GM21528 (cell line): Measurements from ENCODE around the gene BLOC1S5.
"Not testable (repeated sequence)": the region's sequence is repeated elsewhere in the genome, so short reads cannot be mapped to it uniquely, and the experiment has no call there.

ENCODE experiments used
- ATAC-seq: cut with Tn5 transposase; IDR thresholded peaks from one replicate; pipeline ENCODE4 v1.9.1; 2021; ENCODE audit warnings: mild to moderate bottlenecking, moderate library complexity; ENCODE audit not compliant: unreplicated experiment, low FRiP score

The BLOC1S5 gene

DNA sequence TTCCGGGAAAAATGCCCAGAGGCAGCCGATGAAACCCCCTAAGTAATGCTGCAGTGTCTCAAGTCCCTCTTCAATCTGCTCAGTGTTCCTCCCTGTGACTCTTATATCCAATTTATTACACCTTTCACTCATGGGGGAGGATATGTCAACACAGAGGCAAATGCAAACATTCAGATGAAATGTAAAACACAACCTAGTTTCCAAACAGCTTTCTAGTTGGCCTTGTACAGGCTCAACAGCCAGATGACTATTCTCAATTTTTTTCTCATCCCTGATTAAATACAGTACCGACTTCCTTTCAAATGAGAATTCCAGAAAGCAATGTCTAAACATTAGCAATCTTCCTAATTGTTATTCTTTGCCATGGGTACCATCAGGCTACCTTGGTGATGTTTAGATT, 65.0 kb downstream of the BLOC1S5 start:
- no peak for ATAC-seq

DNA sequence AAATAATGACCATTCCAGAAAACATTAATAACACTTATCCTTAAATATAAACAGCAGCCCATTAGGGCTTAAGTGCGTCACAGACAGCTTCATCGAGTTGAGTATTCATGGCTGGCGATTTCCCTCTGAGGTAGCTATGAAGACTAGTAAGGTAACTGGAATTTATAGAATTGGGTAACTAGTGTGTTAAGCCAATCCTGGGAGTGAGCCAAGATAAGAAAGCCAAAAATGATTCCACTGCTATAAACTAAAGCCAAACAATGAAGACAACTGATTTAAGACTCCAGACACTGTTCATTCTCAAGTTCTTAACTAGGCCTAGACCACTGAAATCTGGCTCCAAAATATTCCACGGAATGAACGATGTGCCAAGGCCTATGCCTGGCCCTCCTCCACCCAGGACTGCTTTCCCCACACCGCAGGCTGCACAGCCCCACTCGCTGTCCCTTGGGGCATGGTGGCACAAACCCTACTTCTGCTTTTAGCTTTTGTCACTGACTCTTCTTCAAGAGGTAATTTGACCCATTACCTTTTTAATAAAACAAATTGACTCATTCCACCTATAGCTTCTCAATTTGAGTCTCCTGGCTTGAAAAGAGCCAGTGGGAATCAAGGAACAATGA, 66.0 kb downstream of the BLOC1S5 start:
- ATAC-seq: no peak

DNA sequence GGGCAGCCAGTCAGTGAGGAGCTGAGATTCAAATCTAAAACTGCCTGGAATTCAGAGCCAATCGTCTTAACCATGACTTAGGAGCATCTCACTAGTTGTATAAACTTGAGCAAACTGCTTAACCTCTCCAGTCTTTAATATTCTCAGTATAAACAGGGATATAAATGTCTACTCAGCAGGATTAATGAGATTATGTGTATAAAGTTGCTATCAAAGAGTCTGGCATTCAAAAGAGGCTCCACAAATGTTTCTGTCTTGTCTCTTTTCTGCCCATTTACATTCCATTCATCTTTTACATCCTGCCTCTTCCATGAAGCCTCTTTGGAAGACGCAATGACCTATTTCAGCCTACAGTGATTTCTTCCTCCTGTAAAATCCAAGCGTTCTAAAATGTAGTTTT, 66.9 kb downstream of the BLOC1S5 start:
- ATAC-seq: no peak

DNA sequence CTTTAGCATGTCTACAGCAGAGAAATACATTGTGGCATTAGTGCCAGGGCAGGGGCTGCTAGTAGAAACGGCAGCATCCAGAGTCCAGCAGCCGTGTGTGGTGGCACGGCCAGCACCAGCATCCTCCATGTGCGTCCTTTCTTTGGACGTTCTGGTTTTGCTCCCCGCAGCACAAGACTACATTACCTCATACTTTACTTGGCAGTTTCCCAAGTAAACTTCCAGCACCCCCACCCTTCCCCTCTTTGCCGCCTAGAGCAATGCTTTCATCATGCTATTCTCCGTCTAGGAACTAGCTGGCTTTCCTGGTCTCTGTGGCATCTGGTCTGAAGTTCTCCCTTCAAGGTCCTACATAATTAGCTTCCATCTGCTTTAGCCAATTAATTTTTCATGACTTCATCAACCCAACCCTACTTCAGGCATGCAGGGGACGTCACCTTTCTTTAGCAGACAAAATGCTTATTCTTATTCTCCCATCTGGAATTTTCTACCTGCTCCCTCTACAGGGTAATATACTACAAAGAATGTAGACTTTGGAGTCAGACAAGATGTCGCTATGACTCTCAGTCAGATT, 67.6 kb downstream of the BLOC1S5 start:
- no peak for ATAC-seq

DNA sequence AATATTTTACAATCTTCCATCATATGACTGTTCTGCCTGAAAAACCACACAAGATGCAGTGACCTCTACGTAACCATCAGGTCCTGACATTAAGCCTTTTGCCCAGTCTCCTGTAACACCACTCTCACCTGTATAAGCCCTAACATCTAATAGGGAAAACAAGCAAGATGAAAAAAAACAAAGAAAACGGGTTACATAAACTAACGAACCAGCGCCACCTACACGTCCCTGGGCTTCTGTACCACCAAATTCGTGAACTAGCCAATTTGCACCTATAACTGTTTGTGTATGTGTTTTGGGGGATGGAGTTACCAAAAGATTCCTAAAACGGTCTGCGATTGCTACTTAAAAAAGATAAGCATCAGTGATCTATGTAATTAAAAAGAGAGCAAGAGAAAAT, 70.2 kb downstream of the BLOC1S5 start:
- ATAC-seq: no peak

DNA sequence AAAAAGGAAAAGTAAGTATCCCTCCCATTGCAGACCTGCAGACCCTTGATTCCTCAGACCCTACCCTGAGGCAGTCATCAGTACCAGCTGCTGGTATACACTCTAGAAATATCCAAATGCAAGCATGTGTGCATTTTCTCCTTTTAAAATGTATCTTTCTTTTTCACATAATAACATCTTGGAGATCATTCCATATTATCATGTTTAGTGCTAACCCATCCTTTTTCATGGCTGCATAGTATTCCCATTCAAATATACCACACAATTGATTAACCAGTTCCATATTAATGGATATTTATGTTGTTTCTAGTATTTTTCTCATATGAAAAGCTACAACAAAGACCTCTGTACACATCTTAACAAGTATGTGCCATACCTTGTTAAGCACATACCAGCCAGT, 70.8 kb downstream of the BLOC1S5 start:
- ATAC-seq: no peak

DNA sequence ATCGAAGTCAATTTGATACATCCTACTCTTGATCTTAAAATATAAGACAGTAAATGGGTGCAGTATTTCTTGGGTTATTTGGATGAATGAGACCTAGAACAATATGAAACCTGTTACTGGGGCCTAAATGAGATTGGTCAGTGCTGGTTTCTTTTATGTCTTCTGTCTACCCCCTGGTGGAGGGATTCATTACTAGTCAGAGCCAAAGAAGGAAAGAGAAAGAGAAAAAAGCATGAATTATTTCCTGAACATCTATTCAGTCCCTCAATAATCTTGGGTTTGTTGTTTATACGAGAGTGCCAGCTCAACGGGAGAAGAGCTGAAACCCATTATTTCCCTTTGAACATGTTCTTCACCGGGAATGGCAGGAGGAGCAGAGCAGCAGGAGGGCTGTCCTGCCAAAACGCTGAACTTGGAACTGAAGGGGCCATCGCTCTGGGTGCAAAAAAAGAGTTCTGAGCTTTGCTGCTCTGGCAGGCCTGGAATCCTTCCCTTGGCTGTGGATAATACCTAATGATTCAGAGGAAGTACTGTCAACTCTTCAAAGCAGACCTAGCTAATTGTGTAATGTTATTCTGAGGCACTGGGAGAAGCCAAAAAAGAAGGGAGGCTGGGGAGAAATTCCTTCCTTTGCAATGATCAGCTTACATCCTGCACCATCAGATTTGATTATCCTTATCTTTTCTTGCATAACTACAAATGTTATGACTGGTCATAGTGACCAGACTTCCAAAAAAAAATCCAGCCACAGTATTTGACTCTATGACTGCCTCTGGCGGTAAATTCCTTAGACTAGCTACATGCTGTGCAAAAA, 72.0 kb downstream of the BLOC1S5 start:
- ATAC-seq: peak; percentile 84

DNA sequence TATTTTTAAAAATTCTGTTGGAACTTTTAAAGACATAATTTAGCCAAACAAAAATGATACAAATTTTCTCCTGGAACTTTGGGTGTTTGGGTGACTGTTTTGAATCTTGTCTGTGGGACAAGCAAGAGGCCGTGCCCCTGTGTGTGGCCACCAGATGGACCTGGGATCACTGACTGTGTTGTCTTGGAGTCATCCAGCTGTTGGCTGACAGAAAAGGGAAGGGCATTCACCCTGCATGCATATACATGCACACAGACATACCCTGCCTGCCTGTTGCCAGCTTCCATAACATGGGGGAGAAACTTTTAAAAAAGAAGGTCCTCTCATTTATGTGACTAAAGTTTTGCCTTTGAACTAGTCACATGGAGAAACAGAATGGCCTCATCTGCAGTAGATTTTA, 72.7 kb downstream of the BLOC1S5 start:
- ATAC-seq: no peak

DNA sequence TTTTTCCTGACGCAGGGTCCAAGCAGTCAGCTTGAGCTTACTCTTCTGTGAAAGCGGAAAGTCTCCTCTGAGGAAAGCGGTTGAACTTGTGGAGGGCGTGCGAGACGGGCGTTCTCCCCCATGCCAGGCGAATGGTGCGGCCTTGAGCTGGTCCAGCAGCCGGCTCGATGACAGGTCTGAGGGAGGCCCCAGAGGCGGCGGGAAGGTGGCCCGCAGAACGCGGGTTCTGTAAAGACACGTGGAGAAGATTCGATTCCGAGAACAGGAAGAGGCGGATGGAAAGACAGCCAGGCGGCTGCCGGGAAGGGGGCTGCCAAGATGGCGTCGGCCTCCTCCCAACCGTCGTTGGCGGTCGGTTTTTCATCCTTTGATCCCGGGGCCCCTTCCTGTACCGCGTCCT, 78.0 kb downstream of the BLOC1S5 start:
- no peak for ATAC-seq

DNA sequence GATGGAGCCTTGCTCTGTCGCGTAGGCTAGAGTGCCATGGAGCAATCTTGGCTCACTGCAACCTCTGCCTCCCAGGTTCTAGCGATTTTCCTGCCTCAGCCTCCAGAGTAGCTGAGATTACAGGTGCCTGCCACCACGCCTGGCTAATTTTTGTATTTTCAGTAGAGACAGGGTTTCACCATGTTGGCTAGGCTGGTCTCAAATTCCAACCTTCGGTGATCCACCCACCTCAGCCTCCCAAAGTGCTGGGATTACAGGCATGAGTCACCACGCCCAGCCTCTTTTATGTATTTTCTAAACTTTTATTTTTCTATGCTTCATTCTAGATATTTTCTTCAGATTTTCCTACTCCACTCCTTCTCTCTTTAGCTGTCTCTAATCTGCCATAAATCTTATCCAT, 80.2 kb downstream of the BLOC1S5 start:
- ATAC-seq: not testable (repeated sequence)

DNA sequence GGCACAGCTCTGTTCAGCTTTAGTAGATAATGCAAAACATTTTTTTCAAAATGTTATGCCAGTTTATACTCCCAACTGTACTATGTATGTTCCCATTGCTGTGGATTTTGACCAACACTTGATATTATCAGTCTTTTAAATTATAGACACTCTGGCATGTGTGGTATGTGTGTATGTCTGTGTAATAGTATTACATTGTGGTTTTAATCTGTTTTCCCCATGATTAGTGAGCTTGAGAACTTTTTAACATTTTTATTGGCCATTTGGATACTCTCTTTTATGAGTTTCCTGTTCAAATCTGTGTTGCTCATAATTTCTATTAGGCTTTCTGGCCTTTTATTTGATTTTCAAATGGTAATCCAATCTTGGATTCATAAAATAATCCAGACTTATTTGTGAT, 84.4 kb downstream of the BLOC1S5 start:
- ATAC-seq: no peak

DNA sequence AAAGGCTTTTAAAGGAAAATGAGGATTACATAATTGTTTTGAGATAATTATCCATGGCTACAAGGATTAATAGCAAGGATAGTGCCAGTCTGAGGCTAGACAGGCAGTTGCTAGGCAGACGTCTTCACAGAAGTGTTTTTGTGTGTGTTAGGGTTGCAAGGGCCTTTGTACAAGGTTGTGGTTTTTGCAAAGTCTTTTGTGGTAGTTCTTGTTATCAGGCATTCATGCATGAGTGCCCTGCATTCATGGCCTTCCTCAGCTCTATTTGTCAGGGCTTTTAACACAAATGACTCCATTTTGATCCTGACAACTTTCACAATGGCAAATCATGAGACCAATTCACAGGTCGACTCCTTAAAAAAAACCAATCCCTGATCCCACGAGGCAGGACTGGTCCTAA, 85.5 kb downstream of the BLOC1S5 start:
- no peak for ATAC-seq

DNA sequence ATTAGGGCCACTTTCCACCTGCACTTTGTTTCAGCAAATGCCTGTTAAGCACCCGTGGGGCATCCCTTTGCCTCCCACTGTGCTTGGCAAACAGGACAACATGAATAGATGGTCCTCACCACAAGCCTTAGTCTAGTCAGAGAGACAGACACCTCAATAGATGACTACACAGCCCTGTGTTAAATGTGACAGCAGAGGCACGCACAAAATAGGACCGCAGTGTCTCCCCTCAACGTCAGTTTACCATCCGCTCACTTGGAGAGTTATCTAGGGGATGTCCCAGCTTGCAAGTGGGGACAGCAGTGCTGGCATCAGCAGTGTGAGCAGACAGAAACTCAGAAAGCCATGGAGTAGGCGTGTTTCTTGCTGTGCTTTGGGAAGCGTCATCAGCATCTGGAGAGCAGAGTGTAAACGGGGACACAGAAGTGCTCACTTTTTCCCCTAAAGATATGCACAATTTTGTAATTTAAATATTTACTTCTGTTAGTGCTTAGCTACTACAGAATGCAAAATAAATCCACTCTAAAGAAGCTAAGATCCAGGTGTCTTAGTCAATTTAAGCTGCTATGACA, 87.6 kb downstream of the BLOC1S5 start:
- ATAC-seq: no peak

DNA sequence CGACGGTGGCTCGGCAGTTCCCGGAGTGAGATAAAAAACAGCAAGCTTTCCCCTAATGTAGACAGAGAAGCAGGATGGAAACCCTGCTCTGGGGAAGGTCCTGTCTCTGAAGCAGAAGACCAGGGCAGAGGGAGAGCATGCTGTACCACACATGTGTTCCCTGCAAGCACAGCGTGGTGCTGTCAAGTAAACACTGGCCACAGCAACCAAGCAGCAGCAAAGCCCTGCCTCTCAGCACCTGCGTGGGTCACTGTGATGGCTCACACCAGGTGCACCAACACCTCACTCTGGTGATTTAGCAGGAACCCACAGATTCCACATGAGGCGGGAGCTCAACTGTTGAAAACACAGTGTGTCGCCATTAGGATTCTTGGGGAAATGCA, 88.4 kb downstream of the BLOC1S5 start:
- no peak for ATAC-seq

DNA sequence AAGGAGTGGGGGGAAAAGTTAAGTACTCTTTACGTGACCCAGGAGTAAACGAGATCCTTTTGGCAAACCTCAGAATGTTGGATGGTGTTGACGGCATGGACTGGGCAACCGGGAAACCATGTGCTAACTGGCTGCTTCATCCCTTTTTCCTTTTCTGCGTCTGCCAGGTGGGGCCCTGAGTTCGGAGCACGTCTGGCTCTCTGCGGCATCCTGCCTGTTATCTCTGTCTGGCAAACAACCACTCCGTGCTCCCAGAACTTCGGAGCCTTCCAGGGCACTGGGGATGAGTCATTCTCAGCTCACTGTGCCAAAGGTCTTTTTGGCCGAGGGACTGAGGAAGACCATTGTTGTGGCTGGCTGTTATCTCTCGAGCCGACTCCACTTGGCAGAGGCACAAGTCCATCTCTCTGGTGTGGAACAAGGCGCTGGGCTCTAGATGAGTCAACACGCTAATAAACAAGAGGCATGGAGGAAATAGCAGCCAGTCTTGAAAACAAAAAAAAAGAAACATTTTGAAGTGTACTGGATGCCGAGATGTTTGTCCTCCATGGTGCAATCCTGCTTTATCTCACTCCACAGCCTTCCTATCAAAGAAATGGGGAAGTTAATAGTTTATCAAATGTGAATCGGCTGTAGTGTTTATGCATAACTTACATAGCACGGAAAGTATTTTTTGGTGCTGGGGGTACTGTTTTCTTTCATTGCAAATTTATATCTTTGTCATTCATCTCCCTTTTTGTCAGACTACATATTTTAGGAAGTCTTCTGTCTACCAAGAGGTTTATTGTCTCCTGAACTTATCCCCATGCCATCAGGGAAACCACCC, 89.0 kb downstream of the BLOC1S5 start:
- no peak for ATAC-seq

DNA sequence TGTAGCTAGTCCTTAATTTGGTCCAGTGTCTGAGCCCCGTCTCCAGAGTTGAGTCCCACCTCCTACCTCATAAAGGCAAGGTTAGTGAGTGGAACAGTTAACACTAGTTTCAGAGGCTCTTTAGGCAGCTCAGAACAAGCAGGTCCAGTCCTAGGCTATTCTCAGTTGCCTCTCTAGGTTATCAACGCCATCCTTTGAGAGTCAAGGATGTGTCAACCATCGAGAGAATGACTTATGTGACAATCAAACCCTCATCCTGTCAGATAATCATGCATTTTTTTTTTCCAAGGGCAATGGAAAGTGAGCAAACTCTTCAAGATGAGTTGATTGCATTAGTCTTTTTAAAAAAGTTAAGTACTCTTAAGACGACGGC, 89.6 kb downstream of the BLOC1S5 start:
- no peak for ATAC-seq

DNA sequence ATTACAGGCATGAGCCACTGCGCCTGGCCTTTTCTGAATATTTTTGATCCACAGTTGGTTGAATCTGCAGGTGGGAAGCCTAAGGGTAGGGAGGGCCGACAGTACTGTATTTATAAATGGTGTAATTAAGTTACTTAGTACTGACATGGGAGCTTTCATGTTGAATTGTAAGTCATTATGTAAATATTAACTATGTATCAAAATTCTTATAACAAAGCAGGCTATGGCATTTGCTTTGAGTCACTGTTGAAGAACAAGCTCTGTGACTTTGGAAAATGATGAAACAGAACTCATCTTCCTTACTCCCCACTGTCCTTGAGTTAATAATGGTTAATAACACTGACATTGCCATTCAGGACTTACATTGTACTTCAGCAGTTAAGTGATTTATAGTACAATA, 90.6 kb downstream of the BLOC1S5 start:
- ATAC-seq: no peak

DNA sequence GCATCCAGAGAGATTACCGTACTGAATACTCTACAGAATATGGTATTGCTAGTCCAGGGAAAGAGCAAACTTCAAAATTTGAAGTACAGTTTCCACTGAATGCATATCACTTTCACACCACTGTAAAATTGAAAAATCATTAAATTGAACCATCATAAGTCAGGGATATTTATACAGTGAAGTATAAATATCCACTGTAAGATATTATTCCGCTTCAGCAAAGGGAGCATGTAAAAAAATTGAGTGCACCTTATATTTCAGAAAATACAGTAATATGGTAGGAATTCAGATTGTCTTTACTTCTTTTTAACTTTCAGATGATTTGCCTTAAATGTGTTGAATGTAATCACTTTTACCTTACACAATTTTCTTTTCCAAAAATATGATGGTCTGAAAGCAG, 92.7 kb downstream of the BLOC1S5 start:
- no peak for ATAC-seq

DNA sequence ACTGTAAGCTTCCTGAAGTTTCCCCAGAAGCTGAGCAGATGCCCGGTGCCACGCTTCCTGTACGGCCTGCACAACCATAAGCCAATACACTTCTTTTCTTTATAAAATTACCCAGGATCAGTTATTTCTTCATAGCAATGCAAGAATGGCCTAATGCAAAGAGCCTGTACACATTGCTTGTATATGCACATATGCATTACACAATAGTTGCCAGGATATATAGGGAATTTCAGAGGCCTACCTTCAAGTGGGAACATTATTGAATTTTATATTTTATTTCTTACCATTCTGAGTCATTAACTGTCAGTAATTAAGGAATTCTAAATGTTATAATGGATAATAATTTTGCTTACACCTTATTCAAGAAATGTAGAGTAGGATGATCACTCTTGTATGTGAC, 93.6 kb downstream of the BLOC1S5 start:
- no peak for ATAC-seq
